Activated CD8-positive, alpha-beta memory T cell treated with anti-CD3 and anti-CD28 coated beads for 36 hours (primary cell): ENCODE data around the gene FBXL20. TPM values are rescaled to one million over a fixed set of nuclear protein-coding genes. Genes with fewer than 3 reads are reported as not detected.
"Not testable (repeated sequence)": the region's sequence is repeated elsewhere in the genome, so short reads cannot be mapped to it uniquely, and the experiment has no call there.

Experiments used
- CTCF ChIA-PET: fragments of 350-600 bp; sonication (Branson Sonifier 250); formaldehyde crosslinking; loops from one replicate; lab custom pipeline; 2021; ENCODE audit warnings: antibody characterized with exemption; lab: Charles Lee
- POLR2A ChIA-PET: fragments of 350-600 bp; sonication (Branson Sonifier 250); formaldehyde crosslinking; loops from one replicate; lab custom pipeline; 2021; ENCODE audit warnings: antibody characterized with exemption; lab: Charles Lee
- total RNA-seq, 2 experiments: library from RNA; stranded (reverse); gene quantifications; one replicate each; pipeline ENCODE4 v1.2.3, GENCODE V29; 2021

Gene FBXL20
- total RNA-seq, 2 experiments from 2014 or later = 24.9 to 25.2 TPM

GRCh38 chr17:39340731-39341130, 60.7 kb downstream of the FBXL20 start:
- ChIA-PET CTCF (no interaction called here), POLR2A (no interaction called here)

GRCh38 chr17:39339272-39339671, 62.2 kb downstream of the FBXL20 start:
- POLR2A ChIA-PET = no interaction called here

GRCh38 chr17:39337649-39338048, 63.8 kb downstream of the FBXL20 start:
- POLR2A ChIA-PET, CTCF ChIA-PET: not testable (repeated sequence)

More at GRCh38 chr17:39339272-39339671, 62.2 kb downstream of the FBXL20 start:
- CTCF ChIA-PET = no interaction called here

- ChIA-PET POLR2A (interaction anchor here (0.6 kb wide), 1 partner anchor 637 kb away, joined by 3 read pairs; no protein-coding TSS in a partner anchor), CTCF (interaction anchor here (0.6 to 1.1 kb wide), 2 partner anchors 36 to 286 kb away, joined by 3 to 5 read pairs; no protein-coding TSS in a partner anchor)
These were observed 65.7 kb downstream of the FBXL20 start for GRCh38 chr17:39335704-39336223.

DNA sequence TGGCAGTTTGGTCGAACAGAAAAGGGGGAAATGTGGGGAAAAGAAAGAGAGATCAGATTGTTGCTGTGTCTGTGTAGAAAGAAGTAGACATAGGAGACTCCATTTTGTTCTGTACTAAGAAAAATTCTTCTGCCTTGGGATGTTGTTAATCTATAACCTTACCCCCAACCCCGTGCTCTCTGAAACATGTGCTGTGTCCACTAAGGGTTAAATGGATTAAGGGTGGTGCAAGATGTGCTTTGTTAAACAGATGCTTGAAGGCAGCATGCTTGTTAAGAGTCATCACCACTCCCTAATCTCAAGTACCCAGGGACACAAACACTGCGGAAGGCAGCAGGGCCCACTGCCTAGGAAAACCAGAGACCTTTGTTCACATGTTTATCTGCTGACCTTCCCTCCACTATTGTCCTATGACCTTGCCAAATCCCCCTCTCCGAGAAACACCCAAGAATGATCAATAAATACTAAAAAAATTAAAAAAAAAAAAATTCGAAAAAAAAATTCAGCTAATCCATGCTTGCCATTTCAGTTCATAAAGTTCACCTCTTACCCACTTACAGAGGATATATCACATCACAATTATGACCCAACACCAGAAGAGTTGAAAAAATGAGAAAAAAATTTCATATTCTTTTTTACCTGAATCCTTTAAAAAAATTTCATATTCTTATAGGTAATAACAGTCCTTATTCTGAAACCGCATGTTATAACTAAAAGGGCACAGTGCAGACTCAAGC, 67.2 kb downstream of the FBXL20 start:
- POLR2A ChIA-PET, CTCF ChIA-PET: not testable (repeated sequence)

DNA sequence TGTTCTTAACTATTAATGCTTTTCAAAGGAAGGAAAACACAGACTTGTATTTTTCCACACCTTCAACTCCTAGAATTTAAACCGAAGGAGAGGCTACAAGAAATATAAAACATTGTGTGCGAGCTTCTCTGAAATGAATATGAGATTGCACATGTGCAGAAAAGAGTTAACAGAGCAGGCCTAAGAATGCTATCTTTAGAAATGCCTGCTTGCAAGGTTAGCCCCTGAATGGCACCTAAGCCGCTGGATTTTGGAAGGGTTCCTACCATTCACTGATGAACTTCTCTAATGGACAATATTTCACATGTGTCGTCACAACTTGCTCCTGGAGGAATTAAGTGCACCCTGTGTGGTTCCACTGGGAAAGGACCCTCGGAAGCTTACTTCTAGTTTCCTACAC, 69.3 kb downstream of the FBXL20 start:
- ChIA-PET CTCF (interaction anchor here (0.8 kb wide), 1 partner anchor 61 kb away, joined by 4 read pairs; no protein-coding TSS in a partner anchor), POLR2A (no interaction called here)

DNA sequence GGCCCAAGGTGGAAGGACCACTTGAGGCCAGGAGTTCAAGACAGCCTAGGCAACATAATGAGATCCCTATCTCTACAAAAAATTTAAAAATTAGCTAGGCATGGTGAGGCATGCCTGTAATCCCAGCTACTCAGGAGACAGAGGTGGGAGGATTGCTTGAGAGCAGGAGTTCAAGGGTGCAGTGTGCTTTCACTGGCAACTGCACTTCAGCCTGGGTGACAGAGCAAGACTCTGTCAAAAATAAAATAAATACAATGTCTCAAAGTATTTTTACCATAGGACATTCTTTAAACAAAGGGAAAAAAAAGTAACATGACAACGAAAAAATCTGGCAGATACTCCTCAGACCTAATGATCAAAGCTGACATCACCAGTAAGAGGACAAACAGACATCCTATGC, 72.6 kb downstream of the FBXL20 start:
- CTCF ChIA-PET = no interaction called here
- POLR2A ChIA-PET = no interaction called here

DNA sequence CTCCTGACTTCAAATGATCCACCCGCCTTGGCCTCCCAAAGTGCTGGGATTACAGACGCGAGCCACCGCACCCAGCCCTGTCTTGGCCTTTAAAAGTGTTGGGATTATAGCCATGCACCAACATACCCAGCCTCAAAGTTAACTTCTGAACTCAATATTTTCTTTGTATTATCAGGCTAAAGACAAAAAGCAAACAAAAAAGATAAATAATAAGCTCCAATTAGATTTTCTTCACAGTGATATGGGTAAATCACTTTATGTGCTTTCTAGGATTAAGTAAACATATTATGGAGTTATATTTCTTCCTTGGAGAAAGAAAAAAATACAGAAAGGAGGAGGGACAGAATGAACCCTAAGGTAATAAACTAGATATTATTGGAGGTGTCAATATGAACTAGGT, 74.3 kb downstream of the FBXL20 start:
- POLR2A ChIA-PET = no interaction called here

GRCh38 chr17:39325528-39326240, 75.7 kb downstream of the FBXL20 start:
- POLR2A ChIA-PET = interaction anchor here (0.6 kb wide), 1 partner anchor 38 kb away, joined by 10 read pairs; no protein-coding TSS in a partner anchor
- CTCF ChIA-PET = no interaction called here

More for the DNA sequence above, 74.3 kb downstream of the FBXL20 start:
- CTCF ChIA-PET = no interaction called here

DNA sequence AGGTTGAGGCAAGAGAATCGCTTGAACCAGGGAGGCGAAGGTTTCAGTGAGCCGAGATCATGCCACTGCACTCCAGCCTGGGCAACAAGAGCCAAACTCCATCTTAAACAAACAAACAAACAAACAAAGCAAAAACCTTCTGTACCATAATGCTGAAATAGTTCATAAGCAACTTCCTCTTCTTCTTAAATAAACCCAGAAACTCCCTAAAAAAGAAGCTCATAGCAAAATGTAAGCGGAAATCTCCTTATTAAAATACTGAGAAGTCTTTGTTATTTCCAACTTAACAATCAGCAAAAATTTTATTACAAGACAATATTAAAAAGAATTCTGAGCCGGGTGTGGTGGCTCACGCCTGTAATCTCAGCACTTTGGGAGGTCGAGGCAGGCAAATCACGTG, 82.8 kb downstream of the FBXL20 start:
- ChIA-PET CTCF (interaction anchor here (0.9 kb wide), 1 partner anchor 151 kb away, joined by 3 read pairs; no protein-coding TSS in a partner anchor), POLR2A (no interaction called here)

DNA sequence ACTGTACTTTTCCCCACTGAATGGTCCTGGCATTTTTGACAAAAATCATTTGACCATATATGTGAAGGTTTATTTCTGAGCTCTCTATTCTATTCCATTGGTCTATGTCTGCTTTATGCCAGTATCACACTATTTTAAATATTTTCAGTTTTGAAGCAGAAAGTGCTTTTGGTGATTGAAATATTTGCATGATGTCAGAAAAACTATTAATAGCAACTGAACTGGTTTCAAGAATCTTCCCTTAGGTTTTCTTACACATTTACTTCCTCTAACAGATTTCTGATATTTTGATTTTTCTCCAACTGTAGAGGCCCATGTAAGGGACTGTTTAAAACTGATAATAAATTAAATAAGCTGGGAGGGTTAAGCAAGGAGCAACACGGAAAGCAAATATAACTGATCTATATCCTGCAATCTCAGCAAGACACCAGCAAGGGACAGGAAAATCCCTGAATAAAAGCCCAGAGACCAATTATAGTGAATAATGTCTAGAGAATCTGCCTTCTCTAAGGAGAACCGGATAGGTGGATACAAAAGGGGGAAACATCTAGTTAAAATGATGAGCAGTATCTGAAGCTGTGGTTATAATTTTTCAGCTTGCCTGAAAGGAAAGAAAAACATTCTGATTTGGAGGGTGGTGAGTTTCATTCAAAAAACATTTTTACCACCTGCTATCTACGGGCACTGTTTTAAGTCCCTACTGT, 94.8 kb downstream of the FBXL20 start:
- ChIA-PET POLR2A (no interaction called here), CTCF (interaction anchor here (1.3 kb wide), 1 partner anchor 62 kb away, joined by 3 read pairs; no protein-coding TSS in a partner anchor)

DNA sequence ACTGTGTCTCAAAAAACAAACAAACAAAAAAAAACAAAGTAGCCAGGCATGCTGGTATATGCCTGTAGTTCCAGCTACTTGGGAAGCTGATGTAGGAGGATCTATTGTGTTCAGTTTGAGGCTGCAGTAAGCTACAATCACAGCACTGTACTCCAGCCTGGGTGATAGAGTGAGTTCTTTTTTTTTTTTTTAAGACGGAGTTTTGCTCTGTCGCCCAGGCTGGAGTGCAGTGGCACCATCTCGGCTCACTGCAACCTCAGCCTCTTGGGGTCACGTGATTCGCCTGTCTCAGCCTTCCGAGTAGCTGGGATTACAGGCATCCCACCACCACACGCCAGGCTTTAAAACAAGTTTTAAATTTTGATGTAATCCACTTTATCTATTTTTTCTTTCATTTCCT, 95.4 kb downstream of the FBXL20 start:
- POLR2A ChIA-PET = no interaction called here
- CTCF ChIA-PET = no interaction called here

- POLR2A ChIA-PET = no interaction called here
These were observed 97.2 kb downstream of the FBXL20 start for GRCh38 chr17:39304188-39304587.

DNA sequence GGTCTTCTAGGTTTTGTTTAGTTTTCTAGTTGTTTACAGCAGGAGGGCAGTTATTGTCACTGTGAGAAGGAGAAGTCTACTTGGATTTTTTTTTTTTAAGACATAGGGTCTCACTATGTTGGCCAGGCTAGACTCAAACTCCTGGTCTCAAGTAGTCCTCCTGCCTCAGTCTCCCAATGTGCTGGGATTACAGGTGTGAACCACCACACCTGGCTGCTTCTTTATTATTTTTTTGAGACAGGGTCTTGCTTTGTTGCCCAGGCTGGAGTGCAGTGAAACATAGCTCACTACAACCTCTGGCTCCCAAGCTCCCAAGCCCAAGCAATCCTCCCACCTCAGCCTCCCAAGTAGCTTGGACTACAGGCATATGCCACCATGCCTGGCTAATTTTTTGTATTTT, 107.4 kb downstream of the FBXL20 start:
- ChIA-PET POLR2A (interaction anchor here (0.6 kb wide), 1 partner anchor 12 kb away, joined by 3 read pairs; no protein-coding TSS in a partner anchor), CTCF (no interaction called here)

More at GRCh38 chr17:39304188-39304587, 97.2 kb downstream of the FBXL20 start:
- CTCF ChIA-PET = interaction anchor here (1.0 kb wide), 1 partner anchor 60 kb away, joined by 4 read pairs; no protein-coding TSS in a partner anchor

DNA sequence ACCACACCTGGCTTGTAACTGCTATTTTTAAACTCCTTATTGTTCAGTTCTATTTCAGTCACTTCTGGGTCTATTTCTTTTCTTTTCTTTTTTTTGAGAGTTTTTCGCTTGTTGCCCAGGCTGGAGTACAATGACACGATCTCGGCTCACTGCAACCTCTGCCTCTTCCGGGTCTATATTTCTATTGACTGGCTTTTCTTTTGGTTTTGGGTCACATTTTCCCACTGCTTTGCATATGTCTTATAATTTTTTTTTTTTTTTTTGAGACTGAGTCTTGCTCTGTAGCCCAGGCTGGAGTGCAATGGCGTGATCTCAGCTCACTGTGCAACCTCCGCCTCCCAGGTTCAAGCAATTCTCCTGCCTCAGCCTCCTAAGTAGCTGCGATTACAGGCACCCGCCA, 108.9 kb downstream of the FBXL20 start:
- POLR2A ChIA-PET, CTCF ChIA-PET: not testable (repeated sequence)

GRCh38 chr17:39286513-39286912, 114.9 kb downstream of the FBXL20 start:
- CTCF ChIA-PET, POLR2A ChIA-PET: not testable (repeated sequence)

DNA sequence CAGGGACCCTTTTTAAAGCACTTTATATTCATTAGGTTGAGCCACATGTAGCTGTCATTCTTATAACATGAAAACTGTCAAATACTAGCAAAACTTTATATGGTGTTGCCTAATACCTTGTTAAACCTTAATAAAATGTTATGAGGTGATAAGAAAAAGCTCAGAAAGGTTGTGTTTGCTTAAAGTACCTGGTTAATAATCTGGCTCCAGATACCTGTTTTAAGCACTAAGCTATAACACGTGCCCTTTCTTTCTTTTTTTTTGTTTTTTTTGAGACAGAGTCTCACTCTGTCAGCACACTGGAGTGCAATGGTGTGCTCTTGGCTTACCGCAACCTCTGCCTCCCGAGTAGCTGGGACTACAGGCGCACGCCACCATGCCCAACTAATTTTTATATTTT, 116.7 kb downstream of the FBXL20 start:
- POLR2A ChIA-PET = interaction anchor here (1.2 kb wide), 1 partner anchor 121 kb away, joined by 5 read pairs; no protein-coding TSS in a partner anchor

GRCh38 chr17:39283896-39284295, 117.5 kb downstream of the FBXL20 start:
- ChIA-PET POLR2A (interaction anchor here (1.2 kb wide), 1 partner anchor 122 kb away, joined by 5 read pairs; no protein-coding TSS in a partner anchor), CTCF (no interaction called here)

More for the DNA sequence above, 116.7 kb downstream of the FBXL20 start:
- CTCF ChIA-PET = no interaction called here

GRCh38 chr17:39283098-39283497, 118.3 kb downstream of the FBXL20 start:
- ChIA-PET POLR2A (no interaction called here), CTCF (no interaction called here)
